ENCODE measurements around the gene METTL14.
A peak's percentile ranks its signal among the peaks of the same experiment; 100 is the strongest.

METTL14 gene

DNA sequence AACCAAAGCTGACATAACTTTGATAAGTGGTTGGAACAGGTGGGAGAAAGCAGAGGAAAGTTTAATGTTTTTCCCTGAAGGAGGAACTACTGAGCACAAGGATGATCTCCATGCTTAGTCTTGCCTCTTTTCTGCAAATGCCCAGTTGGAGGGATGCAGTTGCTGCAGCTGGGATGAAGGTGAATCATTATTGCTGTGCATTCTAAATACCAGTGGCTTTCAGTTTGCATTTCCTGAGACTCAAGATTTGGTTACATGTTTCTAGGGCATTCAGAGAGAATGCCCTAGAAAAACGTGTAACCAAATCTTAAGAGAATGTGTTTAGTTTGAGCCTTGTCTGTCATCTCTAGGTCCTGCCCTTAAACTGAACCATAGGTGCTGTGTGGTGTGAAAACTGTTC, 42.2 kb downstream of the METTL14 start:
- Histone ChIP-seq H3F3A (ENCODE audit: insufficient read depth, low read length) (peaks cover 5% of the 10 kb centered on the region; the same call in 1 of the 2 replicates), H3K36me3 (replicated peaks; ENCODE audit: insufficient read depth, low read length) (peaks cover 5% of the 10 kb centered on the region; the same call in 1 of the 2 replicates), H3K9me2 (replicated peaks; ENCODE audit: insufficient read depth, low read length) (no peaks in the 10 kb centered on the region), H3K9me3 (replicated peaks; ENCODE audit: insufficient read depth, low read length) (no peaks in the 10 kb centered on the region), H3K4me3 (ENCODE audit: low read length) (no peak overlapping the region), H2AFZ (ENCODE audit: low read length) (no peak overlapping the region), H3K27ac (ENCODE audit: low read length) (no peak overlapping the region), H4K20me1 (ENCODE audit: insufficient read depth, low read length) (no peaks in the 10 kb centered on the region), H3K4me1 (ENCODE audit: low read length) (peaks cover 16% of the 10 kb centered on the region), H3K79me2 (ENCODE audit: low read length) (no peaks in the 10 kb centered on the region), H3K9ac (ENCODE audit: low read length) (no peak overlapping the region), H3K4me2 (ENCODE audit: low read depth, low read length) (no peak overlapping the region), H3K27me3 (replicated peaks; ENCODE audit: insufficient read depth, low read length) (no peaks in the 10 kb centered on the region)
- TF ChIP-seq EZH2phosphoT487 (IDR thresholded peaks at IDR 0.05; ENCODE audit: low read length) (no peak), EZH2 (optimal IDR thresholded peaks at IDR 0.05; ENCODE audit: low read depth, low read length) (no peak)
- TF ChIP-seq, protein P1, sequence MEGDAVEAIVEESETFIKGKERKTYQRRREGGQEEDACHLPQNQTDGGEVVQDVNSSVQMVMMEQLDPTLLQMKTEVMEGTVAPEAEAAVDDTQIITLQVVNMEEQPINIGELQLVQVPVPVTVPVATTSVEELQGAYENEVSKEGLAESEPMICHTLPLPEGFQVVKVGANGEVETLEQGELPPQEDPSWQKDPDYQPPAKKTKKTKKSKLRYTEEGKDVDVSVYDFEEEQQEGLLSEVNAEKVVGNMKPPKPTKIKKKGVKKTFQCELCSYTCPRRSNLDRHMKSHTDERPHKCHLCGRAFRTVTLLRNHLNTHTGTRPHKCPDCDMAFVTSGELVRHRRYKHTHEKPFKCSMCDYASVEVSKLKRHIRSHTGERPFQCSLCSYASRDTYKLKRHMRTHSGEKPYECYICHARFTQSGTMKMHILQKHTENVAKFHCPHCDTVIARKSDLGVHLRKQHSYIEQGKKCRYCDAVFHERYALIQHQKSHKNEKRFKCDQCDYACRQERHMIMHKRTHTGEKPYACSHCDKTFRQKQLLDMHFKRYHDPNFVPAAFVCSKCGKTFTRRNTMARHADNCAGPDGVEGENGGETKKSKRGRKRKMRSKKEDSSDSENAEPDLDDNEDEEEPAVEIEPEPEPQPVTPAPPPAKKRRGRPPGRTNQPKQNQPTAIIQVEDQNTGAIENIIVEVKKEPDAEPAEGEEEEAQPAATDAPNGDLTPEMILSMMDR (IDR thresholded peaks at IDR 0.05; ENCODE audit: low read length), result no peak
- no peak for DNase-seq

DNA sequence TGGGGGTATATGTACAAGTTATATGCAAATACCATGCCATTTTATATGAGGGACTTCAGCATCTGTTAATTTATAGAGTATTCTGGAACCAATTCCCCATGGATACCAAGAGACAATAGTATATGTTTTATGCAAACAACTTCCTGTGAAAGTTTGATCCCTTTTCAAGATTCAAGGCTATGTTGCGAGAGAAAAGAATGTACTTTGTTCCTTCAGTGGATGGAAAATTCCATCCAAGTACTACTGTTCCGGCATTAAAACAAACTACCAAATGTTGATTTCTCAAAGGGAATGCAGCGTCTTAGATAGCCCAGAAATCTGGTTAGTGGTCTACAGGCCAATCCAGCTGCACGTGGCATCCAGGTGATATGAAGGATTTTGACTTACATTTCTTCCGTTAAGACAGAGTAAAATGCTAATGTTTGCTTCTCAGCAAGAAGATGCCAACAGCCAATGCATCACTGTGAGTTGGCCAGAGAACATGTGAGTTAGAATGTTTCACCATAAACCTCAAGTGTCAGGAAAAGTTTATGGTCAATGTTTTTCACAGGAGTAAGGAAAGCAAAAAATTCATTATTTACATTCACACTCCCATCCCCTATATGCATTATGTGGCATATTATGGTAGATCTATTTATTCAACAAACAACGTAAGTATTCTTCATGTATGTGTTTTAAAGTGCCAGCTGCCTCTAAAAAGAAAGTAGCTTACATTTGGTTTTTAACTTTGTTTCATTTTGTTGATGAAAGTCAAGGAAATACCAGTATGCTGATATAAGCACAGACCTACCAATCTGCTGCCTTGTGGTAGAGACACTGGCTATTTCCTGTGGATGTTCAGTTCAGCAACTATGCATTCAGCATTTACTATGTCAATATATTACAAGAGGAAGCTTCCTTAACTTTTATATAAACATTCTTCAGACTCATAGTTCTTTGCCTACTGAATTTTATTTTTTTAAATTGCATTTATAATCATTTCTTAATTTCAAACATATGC, 44.4 kb downstream of the METTL14 start:
- peaks cover 5% of the 10 kb centered on the region; the same call in 1 of the 2 replicates for H3F3A ChIP-seq (ENCODE audit: insufficient read depth, low read length)
- no peaks in the 10 kb centered on the region for H3K27me3 ChIP-seq (replicated peaks; ENCODE audit: insufficient read depth, low read length)
- H3K4me1 ChIP-seq (ENCODE audit: low read length), result peaks cover 16% of the 10 kb centered on the region
- H3K36me3 ChIP-seq (replicated peaks; ENCODE audit: insufficient read depth, low read length), result peaks cover 5% of the 10 kb centered on the region; the same call in 1 of the 2 replicates
- H3K9ac ChIP-seq (ENCODE audit: low read length), result no peak overlapping the region
- DNase-seq, result peak; percentile 74
- TF ChIP-seq EZH2 (optimal IDR thresholded peaks at IDR 0.05; ENCODE audit: low read depth, low read length), result no peak
- TF ChIP-seq, protein P1 (IDR thresholded peaks at IDR 0.05; ENCODE audit: low read length), result no peak
- TF ChIP-seq EZH2phosphoT487 (IDR thresholded peaks at IDR 0.05; ENCODE audit: low read length), result no peak
- no peaks in the 10 kb centered on the region for H3K9me2 ChIP-seq (replicated peaks; ENCODE audit: insufficient read depth, low read length)
- no peak overlapping the region for H3K27ac ChIP-seq (ENCODE audit: low read length)
- H3K4me3 ChIP-seq (ENCODE audit: low read length), result no peak overlapping the region
- no peaks in the 10 kb centered on the region for H3K79me2 ChIP-seq (ENCODE audit: low read length)
- no peak overlapping the region; the same call in 1 of the 2 replicates for H3K4me2 ChIP-seq (ENCODE audit: low read depth, low read length)
- H2AFZ ChIP-seq (ENCODE audit: low read length), result no peak overlapping the region
- H3K9me3 ChIP-seq (replicated peaks; ENCODE audit: insufficient read depth, low read length), result no peaks in the 10 kb centered on the region
- no peaks in the 10 kb centered on the region for H4K20me1 ChIP-seq (ENCODE audit: insufficient read depth, low read length)

DNA sequence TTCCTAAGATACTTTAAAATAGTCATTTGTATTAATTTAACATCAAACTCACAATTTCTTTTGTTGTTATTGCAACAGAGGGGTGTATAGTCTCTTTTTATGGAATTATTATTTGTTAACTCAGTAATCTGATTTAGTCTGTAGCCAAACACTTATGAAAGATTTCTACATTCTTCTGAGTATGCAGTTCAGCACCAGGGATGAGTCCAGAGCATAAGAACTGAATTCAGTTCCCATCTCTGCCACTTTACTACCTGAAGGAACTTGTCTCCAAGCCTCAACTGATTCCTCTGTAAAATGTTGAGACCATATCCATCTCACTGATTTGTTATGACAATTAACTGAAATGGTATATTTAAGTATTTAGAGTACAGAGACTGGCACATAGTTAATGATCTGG, 45.5 kb downstream of the METTL14 start:
- no peak overlapping the region for H3K4me2 ChIP-seq (ENCODE audit: low read depth, low read length)
- no peak overlapping the region for H2AFZ ChIP-seq (ENCODE audit: low read length)
- peaks cover 5% of the 10 kb centered on the region; the same call in 1 of the 2 replicates for H3F3A ChIP-seq (ENCODE audit: insufficient read depth, low read length)
- H3K27ac ChIP-seq (ENCODE audit: low read length), result no peak overlapping the region; the same call in 1 of the 2 replicates
- no peak for DNase-seq
- H3K9me2 ChIP-seq (replicated peaks; ENCODE audit: insufficient read depth, low read length), result no peaks in the 10 kb centered on the region
- peaks cover 16% of the 10 kb centered on the region for H3K4me1 ChIP-seq (ENCODE audit: low read length)
- H3K36me3 ChIP-seq (replicated peaks; ENCODE audit: insufficient read depth, low read length), result peaks cover 5% of the 10 kb centered on the region; the same call in 1 of the 2 replicates
- no peaks in the 10 kb centered on the region for H4K20me1 ChIP-seq (ENCODE audit: insufficient read depth, low read length)
- H3K27me3 ChIP-seq (replicated peaks; ENCODE audit: insufficient read depth, low read length), result no peaks in the 10 kb centered on the region
- no peaks in the 10 kb centered on the region for H3K9me3 ChIP-seq (replicated peaks; ENCODE audit: insufficient read depth, low read length)
- no peak overlapping the region for H3K9ac ChIP-seq (ENCODE audit: low read length)
- TF ChIP-seq EZH2phosphoT487 (IDR thresholded peaks at IDR 0.05; ENCODE audit: low read length) (no peak), EZH2 (optimal IDR thresholded peaks at IDR 0.05; ENCODE audit: low read depth, low read length) (no peak)
- TF ChIP-seq, protein P1 (IDR thresholded peaks at IDR 0.05; ENCODE audit: low read length), result no peak
- no peak overlapping the region for H3K4me3 ChIP-seq (ENCODE audit: low read length)
- H3K79me2 ChIP-seq (ENCODE audit: low read length), result no peaks in the 10 kb centered on the region

All from MM.1S (cell line).